ENCODE measurements around the gene HYOU1. TPM values are rescaled to one million over a fixed set of nuclear protein-coding genes. Genes with fewer than 3 reads are reported as not detected.
"Not testable (repeated sequence)": the region's sequence is repeated elsewhere in the genome, so short reads cannot be mapped to it uniquely, and the experiment has no call there.

The HYOU1 gene
- total RNA-seq, 1 donor from 2014 or later = 115 TPM

GRCh38 chr11:119025099-119025473 is 31.9 kb downstream of the HYOU1 start:
- TF ChIP-seq CTCF (conservative IDR thresholded peaks at IDR 0.05; ENCODE audit: low read depth, low read length) = no peak
- H3K4me3 ChIP-seq (ENCODE audit: low read depth, low read length) = no peak overlapping the region
- DNase-seq (ENCODE audit: low read depth) = no peak

- no peak for TF ChIP-seq CTCF (conservative IDR thresholded peaks at IDR 0.05; ENCODE audit: low read depth, low read length)
- H3K4me3 ChIP-seq (ENCODE audit: low read depth, low read length) = no peak overlapping the region
- no peak for DNase-seq (ENCODE audit: low read depth)
These were observed 32.4 kb downstream of the HYOU1 start for GRCh38 chr11:119024430-119025098.

GRCh38 chr11:119023741-119024140 is 33.3 kb downstream of the HYOU1 start:
- TF ChIP-seq CTCF (conservative IDR thresholded peaks at IDR 0.05; ENCODE audit: low read depth, low read length) = no peak
- DNase-seq (ENCODE audit: low read depth) = no peak
- no peak overlapping the region for H3K4me3 ChIP-seq (ENCODE audit: low read depth, low read length)

DNA sequence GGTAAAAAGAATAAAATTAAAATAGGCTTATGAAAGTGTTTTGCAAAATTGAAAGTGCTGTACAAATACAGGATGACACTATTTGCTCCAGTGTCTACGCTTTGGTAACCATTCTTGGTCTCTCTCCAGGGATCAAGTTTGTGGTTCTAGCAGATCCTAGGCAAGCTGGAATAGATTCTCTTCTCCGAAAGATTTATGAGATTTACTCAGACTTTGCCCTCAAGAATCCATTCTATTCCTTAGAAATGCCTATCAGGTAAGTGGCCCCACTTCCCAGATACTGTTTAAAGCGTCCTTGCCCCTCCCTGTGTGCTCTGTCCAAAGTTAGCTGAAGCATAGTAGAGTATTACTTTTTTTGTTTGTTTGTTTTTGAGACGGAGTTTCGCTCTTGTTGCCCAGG is 35.4 kb downstream of the HYOU1 start:
- no peak for DNase-seq (ENCODE audit: low read depth)
- TF ChIP-seq CTCF (conservative IDR thresholded peaks at IDR 0.05; ENCODE audit: low read depth, low read length) = no peak
- H3K4me3 ChIP-seq (ENCODE audit: low read depth, low read length) = no peak overlapping the region

DNA sequence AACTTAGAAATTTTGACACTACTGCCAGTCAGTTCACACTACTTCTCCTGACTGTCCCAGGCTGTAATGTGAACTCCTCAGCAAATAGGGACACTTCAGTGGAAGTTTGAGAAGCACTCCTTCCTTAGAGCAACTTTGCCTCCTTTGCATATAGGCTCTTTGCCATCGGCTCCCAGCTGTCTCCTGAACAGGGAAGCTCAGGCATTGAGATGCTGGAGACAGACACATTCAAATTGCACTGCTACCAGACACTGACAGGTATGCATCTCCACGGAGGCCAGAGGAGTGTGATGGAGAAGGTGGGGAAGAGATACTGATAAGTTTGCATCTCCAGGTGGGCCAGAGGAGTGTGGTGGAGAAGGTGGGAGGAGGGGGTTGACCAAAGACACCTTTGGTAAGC is 37.0 kb downstream of the HYOU1 start:
- TF ChIP-seq CTCF (conservative IDR thresholded peaks at IDR 0.05; ENCODE audit: low read depth, low read length) = no peak
- H3K4me3 ChIP-seq (ENCODE audit: low read depth, low read length) = peak overlapping the region; percentile 88
- DNase-seq (ENCODE audit: low read depth) = no peak

GRCh38 chr11:119018074-119018938 is 38.7 kb downstream of the HYOU1 start, which contains the start of the genes RPS25 and TRAPPC4:
TSS of gene RPS25 (minus strand) at chr11:119018343. CDS start at chr11:119018284, 59 bp downstream.
TSS of gene TRAPPC4 (plus strand) at chr11:119018766. CDS start at chr11:119018796, 30 bp downstream.
- DNase-seq (ENCODE audit: low read depth) = peak; percentile 75
- TF ChIP-seq CTCF (conservative IDR thresholded peaks at IDR 0.05; ENCODE audit: low read depth, low read length) = no peak
- peak within 1 kb of the TSS; percentile 88 for H3K4me3 ChIP-seq (ENCODE audit: low read depth, low read length)

GRCh38 chr11:119017377-119017776 is 39.6 kb downstream of the HYOU1 start:
- not testable (repeated sequence) for DNase-seq (ENCODE audit: low read depth)
- H3K4me3 ChIP-seq (ENCODE audit: low read depth, low read length) = peak overlapping the region; percentile 88
